Measurements from ENCODE around the gene AEBP2.
"Not testable (repeated sequence)": the region's sequence is repeated elsewhere in the genome, so short reads cannot be mapped to it uniquely, and the experiment has no call there.

Gene AEBP2

GRCh38 chr12:19507823-19508222, 68.5 kb downstream of the AEBP2 start:
- DNase-seq (ENCODE audit: low spot score) = no peak

- no peak for DNase-seq (ENCODE audit: low spot score)
These were observed 71.2 kb downstream of the AEBP2 start for GRCh38 chr12:19510461-19510860.

DNA sequence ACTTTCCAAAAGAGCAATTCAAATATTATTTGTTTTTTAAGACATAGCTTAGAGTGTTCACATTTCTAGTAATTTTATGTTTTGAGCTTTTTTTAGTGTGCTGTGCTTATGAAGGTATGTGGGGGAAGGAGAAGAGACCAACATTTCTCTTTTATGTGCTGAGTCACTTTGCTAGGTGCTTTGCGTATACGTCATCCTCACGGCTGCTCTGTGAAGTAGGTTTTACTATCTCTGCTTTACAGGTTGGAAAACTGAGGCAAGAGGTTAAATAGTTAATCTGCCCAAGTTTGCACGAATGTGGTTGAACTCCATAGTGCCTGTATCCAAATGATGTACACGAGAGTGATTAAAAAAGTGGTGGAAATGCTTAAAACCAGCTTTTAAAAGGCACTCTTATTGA, 75.9 kb downstream of the AEBP2 start:
- no peak for DNase-seq (ENCODE audit: low spot score)

DNA sequence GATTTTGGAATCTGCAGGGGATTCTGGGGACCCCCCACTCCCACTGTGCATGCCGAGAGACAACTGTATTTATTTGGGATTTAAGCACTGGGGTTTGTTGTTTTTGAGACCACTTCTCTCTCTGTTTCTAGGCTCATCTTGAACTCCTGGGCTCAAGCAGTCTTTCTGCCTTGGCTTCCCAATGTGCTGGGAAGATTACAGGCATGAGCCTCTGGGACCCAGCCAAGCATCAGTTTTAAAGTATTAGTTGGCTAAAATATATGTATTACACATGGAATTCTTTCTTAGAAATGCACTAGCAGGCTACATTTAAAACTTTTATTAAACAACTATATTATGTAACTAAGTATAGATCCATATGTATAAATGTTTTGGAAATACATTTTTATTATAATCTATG, 78.3 kb downstream of the AEBP2 start:
- no peak for DNase-seq (ENCODE audit: low spot score)

DNA sequence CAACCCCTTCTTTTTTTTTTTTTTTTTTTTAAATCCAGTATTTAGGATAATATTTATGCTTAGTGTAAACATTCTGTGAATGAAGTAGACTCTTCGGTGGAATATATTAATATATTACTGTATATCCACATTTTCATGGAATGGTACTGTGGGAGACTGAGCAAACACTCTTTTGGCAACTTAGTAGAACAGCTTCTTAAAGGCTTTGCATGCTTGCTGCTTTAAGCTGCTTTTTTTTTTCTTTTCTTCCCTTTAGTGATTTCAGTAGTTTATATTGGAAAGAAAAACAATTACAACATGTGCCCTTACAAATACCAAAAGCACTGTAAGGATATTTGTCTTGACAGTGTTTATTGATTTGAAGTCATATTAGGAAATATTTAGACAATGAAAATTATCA, 78.9 kb downstream of the AEBP2 start:
- no peak for DNase-seq (ENCODE audit: low spot score)

DNA sequence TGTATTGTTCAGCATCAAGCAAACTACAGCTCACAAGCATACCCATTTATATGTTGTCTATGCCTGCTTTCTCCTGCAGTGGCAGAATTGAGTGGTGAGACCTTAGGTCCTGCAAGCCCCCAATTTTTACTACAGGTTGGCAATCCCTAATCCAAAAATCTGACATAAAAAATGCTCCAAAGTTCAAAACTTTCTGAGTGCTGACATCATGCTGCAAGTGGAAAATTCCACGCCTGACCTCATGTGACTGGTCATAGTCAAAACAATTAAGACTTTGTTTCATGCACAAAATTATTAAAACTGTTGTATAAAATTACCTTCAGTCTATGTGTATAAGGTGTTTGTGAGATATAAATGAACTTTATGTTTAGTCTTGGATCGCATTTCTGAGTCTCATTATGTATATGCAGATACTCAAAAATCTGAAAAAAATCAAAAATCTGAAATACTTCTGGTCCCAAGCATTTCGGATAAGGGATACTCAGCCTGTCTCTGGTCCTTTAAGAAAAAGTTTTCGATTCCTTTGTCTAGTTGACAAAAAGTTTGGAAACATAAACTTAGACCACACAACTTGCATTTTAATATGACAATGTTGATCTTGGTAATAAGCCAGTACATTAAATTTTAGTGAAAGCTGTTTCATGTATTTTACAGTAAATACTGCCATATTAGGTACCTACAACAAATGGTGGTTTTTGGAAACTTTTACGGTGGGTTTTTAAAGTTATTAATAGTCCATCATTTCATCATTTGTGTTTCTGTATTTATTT, 81.5 kb downstream of the AEBP2 start:
- DNase-seq (ENCODE audit: low spot score) = no peak

DNA sequence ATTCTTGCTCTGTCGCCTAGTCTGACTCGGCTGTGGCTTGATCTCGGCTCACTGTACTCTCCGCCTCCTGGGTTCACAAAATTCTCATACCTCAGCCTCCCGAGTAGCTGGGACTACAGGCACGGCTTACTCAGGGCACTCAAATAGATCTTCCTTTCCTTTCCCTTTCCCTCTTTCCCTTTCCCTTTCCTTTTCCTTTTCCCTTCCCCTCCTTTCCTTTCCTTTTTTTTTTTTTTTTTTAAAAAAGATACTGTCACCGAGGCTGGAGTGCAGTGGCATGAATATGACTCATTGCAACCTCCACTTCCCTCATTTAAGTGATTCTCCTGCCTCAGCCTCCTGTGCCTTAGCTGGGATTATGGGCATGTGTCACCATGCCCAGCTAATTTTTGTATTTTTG, 86.0 kb downstream of the AEBP2 start:
- DNase-seq (ENCODE audit: low spot score) = no peak

DNA sequence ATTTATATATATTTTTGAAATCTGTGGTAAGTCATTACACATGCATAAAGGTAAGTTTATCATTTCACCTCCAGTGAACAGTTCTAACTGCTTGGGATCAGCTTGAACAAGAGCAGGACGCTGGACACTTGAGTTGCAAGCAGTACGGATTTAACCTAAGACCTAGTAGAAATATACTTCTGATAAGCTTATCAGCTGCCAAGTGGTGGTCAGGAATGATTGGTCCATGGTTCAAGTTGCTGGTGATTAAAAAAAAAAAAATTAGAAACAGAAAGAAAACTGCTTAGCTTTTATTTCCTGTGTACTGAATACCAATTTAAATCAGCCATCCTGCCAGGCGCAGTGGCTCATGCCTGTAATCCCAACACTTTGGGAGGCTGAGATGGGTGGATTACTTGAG, 88.6 kb downstream of the AEBP2 start:
- DNase-seq (ENCODE audit: low spot score) = no peak

DNA sequence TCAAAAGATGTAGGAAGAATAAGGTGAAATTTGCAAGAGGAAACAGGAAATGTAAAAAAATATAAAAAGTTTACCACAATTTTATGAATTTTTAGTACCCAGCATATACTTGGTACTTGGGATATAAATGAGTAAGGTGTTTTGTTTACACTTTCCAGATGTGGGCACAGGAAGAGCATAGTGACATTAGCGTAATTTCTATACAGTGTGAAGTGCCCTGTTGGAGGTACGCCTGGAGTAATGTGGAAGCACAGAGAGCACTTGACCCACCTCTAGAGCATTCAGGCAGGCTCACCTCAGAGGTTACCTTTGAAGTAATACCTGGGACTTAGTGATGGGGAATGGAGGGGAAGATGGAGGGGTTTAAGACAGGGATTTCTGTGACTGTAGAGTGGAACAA, 89.5 kb downstream of the AEBP2 start:
- no peak for DNase-seq (ENCODE audit: low spot score)

DNA sequence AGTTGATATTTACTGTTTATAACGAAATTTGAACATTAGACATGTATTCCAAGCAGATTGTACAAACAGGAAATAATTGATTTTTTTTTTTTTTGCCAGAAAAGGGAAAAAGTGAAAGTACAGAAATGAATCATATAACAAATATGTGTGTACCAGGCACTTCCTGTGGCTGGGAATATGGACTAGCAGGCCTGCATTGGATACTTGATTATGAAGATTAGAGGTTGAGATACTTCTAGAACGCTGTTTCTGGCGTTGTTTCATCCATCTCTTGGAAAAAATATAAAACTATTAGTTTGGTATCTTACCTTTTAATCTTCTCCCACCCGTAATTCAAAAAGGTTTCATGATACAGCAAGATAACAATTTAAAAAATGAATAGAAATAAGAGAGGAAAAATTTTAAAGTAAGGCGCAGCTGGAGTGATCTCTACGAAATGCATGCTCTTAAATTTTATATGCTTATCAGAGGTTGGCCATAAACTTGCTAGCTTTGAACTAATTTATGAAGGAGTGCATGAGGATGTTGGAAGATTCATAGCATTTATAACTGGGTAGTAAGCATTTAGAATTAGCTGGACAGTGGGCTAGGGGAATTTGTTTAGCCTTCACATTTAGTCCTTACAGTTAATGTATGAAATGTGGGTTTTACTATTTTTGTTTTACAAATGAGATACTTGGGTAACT, 90.8 kb downstream of the AEBP2 start:
- no peak for DNase-seq (ENCODE audit: low spot score)

GRCh38 chr12:19530637-19531023, 91.3 kb downstream of the AEBP2 start:
- DNase-seq (ENCODE audit: low spot score) = no peak

DNA sequence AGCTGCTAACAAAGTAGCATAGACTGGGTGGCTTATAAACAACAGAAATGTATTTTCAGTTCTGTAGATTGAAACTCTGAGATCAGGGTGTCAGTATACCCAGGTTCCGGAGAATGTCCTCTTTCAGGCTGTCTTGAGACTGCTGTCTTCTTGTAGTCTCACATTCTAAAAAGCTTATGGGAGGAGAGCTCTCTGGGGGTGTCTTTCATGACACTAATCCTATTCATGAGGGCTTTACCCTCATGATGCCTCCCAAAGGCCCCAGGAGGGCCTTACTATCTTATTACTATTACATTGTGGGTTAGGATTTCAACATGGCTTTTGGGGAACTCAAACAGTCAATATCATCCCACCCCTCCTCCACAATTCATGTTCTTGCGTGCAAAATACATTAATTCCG, 94.3 kb downstream of the AEBP2 start:
- DNase-seq (ENCODE audit: low spot score) = no peak

- DNase-seq (ENCODE audit: low spot score) = no peak
These were observed 99.8 kb downstream of the AEBP2 start for GRCh38 chr12:19539071-19539470.

GRCh38 chr12:19539836-19540235, 100.5 kb downstream of the AEBP2 start:
- no peak for DNase-seq (ENCODE audit: low spot score)

- DNase-seq (ENCODE audit: low spot score) = no peak
These were observed 103.3 kb downstream of the AEBP2 start for GRCh38 chr12:19542606-19543005.

GRCh38 chr12:19544353-19544752, 105.1 kb downstream of the AEBP2 start:
- DNase-seq (ENCODE audit: low spot score) = no peak

- DNase-seq (ENCODE audit: low spot score) = no peak
These were observed 106.0 kb downstream of the AEBP2 start for GRCh38 chr12:19545301-19545700.

DNA sequence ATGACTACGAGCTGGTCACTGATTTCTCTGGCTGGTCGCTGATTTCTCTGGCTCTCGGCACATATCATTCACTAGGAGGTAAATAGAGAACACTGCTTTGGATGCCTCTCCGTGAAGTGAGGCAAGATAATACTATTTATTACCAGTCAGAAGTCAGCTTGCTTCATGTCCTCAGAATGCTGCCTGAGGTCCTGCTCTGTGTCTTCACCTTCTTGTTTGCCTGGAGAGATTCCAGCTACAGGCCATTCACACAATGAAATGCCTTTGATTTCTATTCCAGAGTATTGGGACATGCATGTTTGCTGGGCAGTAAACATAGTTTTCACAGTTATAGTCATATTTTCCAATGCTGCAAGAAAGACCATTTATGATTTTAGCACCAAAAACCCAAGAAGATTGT, 106.7 kb downstream of the AEBP2 start:
- DNase-seq (ENCODE audit: low spot score) = no peak

GRCh38 chr12:19546611-19547162, 107.4 kb downstream of the AEBP2 start:
- peak; percentile 49 for DNase-seq (ENCODE audit: low spot score)

DNA sequence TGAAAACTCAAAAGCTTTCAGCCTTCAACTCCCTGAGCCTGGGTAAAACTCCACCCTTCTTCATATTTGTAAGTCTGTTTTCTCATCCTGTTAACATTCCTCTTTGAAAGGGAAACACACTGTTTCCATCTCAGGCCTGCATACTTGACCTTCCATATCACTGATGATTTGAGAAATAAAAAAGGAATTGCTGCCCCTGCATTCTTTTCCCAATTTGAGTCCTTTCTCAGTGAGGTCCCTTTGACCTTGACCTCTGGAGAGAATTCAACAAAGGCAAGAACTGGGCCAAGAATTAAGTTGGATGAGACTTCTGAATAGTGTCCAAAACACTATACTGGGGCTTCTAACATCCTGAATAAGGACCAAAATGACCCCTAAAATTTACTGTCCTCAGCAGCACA, 108.0 kb downstream of the AEBP2 start:
- no peak for DNase-seq (ENCODE audit: low spot score)

DNA sequence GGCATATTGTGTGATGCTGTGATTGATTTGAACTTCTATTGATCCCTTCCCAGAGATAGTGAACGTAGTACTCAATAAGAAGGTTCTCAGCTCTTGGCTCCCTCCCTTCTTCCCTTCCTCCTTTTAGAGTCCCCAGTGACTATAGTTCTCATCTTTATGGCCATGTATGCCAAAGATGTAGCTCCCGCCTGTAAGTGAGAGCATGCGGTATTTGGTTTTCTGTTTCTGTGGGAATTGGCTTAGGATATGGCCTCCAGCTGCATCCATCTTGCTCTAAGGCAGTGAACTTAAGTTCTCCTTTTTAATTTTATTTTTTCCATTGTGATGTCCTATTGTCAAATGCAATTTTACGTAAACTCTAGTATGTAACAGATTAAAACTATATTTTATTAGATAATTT, 109.5 kb downstream of the AEBP2 start:
- no peak for DNase-seq (ENCODE audit: low spot score)

- DNase-seq (ENCODE audit: low spot score) = no peak
These were observed 111.3 kb downstream of the AEBP2 start for GRCh38 chr12:19550626-19551025.

DNA sequence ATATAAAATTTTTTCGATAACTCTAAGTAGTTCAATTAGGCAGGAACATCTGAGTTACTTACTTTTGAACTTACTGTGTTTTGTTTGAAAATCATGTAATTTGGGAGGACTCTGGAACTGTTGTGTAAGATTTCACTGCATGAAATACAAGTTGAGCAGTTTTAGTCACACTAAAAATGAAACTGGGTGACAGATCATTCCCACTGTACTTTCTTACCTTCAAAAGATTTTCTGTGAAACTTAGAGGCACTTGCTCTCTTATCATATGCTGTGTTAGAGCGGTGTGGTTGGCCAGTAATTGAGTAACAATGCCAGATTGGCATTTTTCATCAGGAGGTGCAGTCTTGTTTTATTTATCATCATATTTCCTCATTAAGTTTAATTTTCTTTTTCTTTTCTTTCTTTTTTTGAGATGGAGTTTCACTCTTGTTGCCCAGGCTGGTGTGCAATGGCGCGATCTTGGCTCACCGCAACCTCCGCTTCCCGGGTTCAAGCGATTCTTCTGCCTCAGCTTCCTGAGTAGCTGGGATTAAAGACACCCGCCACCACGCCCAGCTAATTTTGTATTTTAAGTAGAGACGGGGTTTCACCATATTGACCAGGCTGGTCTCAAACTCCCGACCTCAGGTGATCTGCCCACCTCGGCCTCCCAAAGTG, 113.3 kb downstream of the AEBP2 start:
- not testable (repeated sequence) for DNase-seq (ENCODE audit: low spot score)

Data from Ammon's horn (tissue), 1 donor.